Adipocyte (in vitro differentiated cells): ENCODE measurements around the gene DNAJB7.

ENCODE experiments used
- DNase-seq: peaks from one replicate; pipeline ENCODE4 v3.0.0-alpha.2; 2015; ENCODE audit warnings: low read depth
- H3K27me3 ChIP-seq: replicated peaks from 2 replicates; pipeline ENCODE4 v1.7.0; 2013; ENCODE audit warnings: mild to moderate bottlenecking, low read length, moderate library complexity; ENCODE audit not compliant: control insufficient read depth, insufficient read depth
- H3K36me3 ChIP-seq: 2 replicates; pipeline ENCODE4 v1.7.0; 2013; ENCODE audit warnings: low read length, mild to moderate bottlenecking, moderate library complexity; ENCODE audit not compliant: control insufficient read depth, insufficient read depth, severe bottlenecking
- H3K4me1 ChIP-seq: 2 replicates; pipeline ENCODE4 v1.7.0; 2013; ENCODE audit warnings: mild to moderate bottlenecking, low read length, moderate library complexity; ENCODE audit not compliant: control insufficient read depth, insufficient read depth
- H3K4me3 ChIP-seq: 2 replicates; pipeline ENCODE4 v1.7.0; 2013; ENCODE audit warnings: mild to moderate bottlenecking, low read length, moderate library complexity
- H3K9ac ChIP-seq: 2 replicates; pipeline ENCODE4 v1.7.0; 2013; ENCODE audit warnings: mild to moderate bottlenecking, low read length, moderate library complexity
- H3K9me3 ChIP-seq: 2 replicates; pipeline ENCODE4 v1.7.0; 2013; ENCODE audit warnings: mild to moderate bottlenecking, low read length, moderate library complexity; ENCODE audit not compliant: control insufficient read depth

The DNAJB7 gene

DNA sequence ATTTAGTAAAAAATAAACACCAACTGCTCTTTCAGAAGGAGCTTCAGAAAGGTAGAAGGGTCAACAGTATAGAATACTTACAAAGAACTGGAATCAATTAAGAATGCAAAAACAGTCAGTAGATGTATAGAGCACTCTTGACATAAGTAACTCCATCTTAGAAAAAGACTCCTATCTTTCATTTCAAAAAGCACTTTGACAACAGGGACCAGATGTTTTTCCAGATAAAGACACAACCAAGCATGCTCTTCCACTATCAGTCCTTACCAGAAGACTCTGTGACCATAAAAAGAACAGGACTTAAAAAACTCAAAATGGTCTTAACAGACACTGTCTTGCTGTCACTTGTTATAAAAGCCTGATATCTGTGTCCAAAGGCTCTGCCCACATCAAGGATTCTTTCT is 48.0 kb downstream of the DNAJB7 start:
- no peak for DNase-seq
- no peaks in the 10 kb centered on the region for H3K9me3 ChIP-seq
- H3K9ac ChIP-seq = no peak overlapping the region
- peaks cover 14% of the 10 kb centered on the region for H3K4me1 ChIP-seq
- no peaks in the 10 kb centered on the region for H3K27me3 ChIP-seq
- peaks cover 7% of the 10 kb centered on the region for H3K36me3 ChIP-seq
- no peak overlapping the region for H3K4me3 ChIP-seq
